ENCODE results near the gene DIP2C.
"Not testable (repeated sequence)": the region's sequence is repeated elsewhere in the genome, so short reads cannot be mapped to it uniquely, and the experiment has no call there.

DIP2C gene

GRCh38 chr10:373526-374309, 315.8 kb downstream of the DIP2C start:
- Mint-ChIP-seq H3K4me1 (peaks cover 12% of the 10 kb centered on the region), H3K9me3 (no peaks in the 10 kb centered on the region), H3K36me3 (peaks cover 7% of the 10 kb centered on the region), H3K4me3 (no peak overlapping the region), H3K27me3 (no peaks in the 10 kb centered on the region), H3K27ac (no peak overlapping the region)

DNA sequence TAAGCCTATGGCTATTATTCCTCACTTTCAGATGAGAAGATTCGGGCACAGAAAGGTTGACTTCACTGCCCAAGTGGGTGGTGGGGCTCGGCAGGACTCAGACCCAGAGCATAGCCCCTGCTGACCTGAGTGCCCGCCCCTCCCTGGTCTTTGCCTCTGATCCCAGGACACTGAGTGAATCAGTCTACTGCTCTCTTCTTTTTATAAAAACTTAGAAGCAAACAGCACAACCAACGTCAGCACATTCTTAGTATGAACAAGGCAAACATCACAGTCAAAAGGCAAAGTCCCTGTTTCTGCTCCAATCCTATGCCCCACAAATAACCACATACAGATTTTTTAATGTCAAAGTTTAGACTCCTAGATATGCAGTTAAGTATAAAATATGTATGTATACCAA, 316.5 kb downstream of the DIP2C start:
- Mint-ChIP-seq H3K27ac (no peak overlapping the region), H3K4me3 (no peak overlapping the region), H3K36me3 (peaks cover 7% of the 10 kb centered on the region), H3K4me1 (peaks cover 12% of the 10 kb centered on the region), H3K27me3 (no peaks in the 10 kb centered on the region), H3K9me3 (no peaks in the 10 kb centered on the region)

GRCh38 chr10:372566-372965, 316.9 kb downstream of the DIP2C start:
- Mint-ChIP-seq H3K4me3 (no peak overlapping the region), H3K27me3 (no peaks in the 10 kb centered on the region), H3K27ac (no peak overlapping the region), H3K36me3 (peaks cover 7% of the 10 kb centered on the region), H3K4me1 (peaks cover 11% of the 10 kb centered on the region), H3K9me3 (no peaks in the 10 kb centered on the region)

- Mint-ChIP-seq H3K27me3 (no peaks in the 10 kb centered on the region), H3K36me3 (peaks cover 7% of the 10 kb centered on the region), H3K27ac (no peak overlapping the region), H3K9me3 (no peaks in the 10 kb centered on the region), H3K4me3 (no peak overlapping the region), H3K4me1 (peaks cover 3% of the 10 kb centered on the region)
Measured at GRCh38 chr10:371515-371914, 318.0 kb downstream of the DIP2C start.

GRCh38 chr10:370449-370825, 319.0 kb downstream of the DIP2C start:
- H3K4me3 Mint-ChIP-seq: no peak overlapping the region

DNA sequence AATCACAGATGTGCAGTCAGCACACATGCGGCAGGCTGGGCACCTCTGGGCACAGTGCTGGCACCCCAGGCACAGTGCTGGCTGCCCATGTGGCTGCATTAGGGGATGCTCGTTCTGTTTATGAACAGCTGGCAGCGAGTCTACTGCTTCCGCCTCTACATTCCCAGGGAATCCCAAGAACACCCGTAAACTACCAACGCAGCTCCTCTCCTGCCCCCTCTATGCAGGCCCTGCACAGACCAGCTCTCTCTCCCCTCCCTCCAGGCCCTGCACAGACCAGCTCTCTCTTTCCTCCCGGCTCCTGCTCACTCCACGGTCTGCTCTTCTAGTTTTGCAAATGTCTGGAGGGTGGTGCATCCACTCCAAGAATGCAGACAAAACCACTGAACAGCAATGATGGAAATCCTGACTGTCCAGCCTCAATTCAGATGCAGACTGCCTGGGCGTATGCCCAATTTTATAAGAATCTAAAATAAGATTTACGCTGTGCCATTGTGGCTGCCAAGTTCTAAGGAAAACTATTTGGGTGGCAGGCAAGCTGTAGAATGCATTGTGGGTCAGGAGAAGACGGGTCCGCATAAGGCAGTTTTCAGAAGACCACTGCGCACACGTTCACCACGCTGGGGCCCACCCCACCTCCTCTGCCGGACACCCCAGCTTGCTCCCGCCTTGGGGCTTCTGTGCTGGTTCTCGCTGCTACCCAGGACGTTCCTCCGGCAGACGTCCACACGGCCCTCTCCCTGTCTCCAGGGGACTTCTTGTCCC, 319.6 kb downstream of the DIP2C start:
- peaks cover 3% of the 10 kb centered on the region for H3K36me3 Mint-ChIP-seq
- H3K4me3 Mint-ChIP-seq: no peak overlapping the region
- H3K27me3 Mint-ChIP-seq: no peaks in the 10 kb centered on the region
- H3K9me3 Mint-ChIP-seq: no peaks in the 10 kb centered on the region
- H3K4me1 Mint-ChIP-seq: peaks cover 3% of the 10 kb centered on the region
- H3K27ac Mint-ChIP-seq: no peak overlapping the region

More at GRCh38 chr10:370449-370825, 319.0 kb downstream of the DIP2C start:
- Mint-ChIP-seq H3K36me3 (peaks cover 5% of the 10 kb centered on the region), H3K4me1 (peaks cover 3% of the 10 kb centered on the region), H3K27me3 (no peaks in the 10 kb centered on the region), H3K9me3 (no peaks in the 10 kb centered on the region), H3K27ac (no peak overlapping the region)

- no peak overlapping the region for H3K4me3 Mint-ChIP-seq
- no peaks in the 10 kb centered on the region for H3K9me3 Mint-ChIP-seq
- H3K4me1 Mint-ChIP-seq: peaks cover 3% of the 10 kb centered on the region
- H3K27ac Mint-ChIP-seq: no peak overlapping the region
- peaks cover 3% of the 10 kb centered on the region for H3K36me3 Mint-ChIP-seq
- no peaks in the 10 kb centered on the region for H3K27me3 Mint-ChIP-seq
Measured at GRCh38 chr10:369221-369683, 320.2 kb downstream of the DIP2C start.

DNA sequence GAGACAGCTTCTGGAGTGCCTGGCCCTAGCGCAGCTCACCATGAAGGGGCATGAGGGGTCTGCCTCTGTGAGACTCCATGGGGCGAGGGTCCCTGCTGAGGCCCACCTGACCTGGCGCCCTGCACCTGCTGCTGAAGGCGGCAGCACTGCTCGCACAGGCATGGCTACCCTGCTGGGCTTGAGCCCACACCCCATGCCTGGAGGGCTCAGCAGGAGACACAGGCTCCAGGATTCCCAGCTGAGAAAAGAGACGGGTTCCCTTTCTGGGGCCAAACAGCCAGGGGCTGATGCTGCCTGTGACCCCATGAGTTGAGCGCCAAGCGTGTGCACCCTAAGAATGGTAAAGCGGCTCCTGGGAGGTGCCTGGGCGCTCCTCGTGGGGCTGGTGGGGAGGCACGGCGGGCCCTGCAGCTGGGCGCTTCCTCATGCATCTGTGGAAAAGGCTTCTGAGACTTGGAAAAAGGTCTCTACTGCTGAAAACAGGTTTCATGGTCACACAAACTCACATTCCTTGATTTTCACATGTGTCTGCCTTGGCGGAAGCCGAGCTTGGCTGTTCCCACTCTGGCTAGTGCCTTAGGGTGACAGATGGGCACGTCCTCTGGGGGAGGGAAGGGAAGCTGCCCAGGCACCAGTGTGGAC, 320.8 kb downstream of the DIP2C start:
- H3K36me3 Mint-ChIP-seq: peaks cover 1% of the 10 kb centered on the region
- no peaks in the 10 kb centered on the region for H3K4me1 Mint-ChIP-seq
- no peaks in the 10 kb centered on the region for H3K9me3 Mint-ChIP-seq
- H3K27ac Mint-ChIP-seq: no peak overlapping the region
- H3K27me3 Mint-ChIP-seq: no peaks in the 10 kb centered on the region
- no peak overlapping the region for H3K4me3 Mint-ChIP-seq

- H3K27ac Mint-ChIP-seq, H3K4me1 Mint-ChIP-seq, H3K36me3 Mint-ChIP-seq, H3K27me3 Mint-ChIP-seq, H3K4me3 Mint-ChIP-seq, H3K9me3 Mint-ChIP-seq: not testable (repeated sequence)
Measured at GRCh38 chr10:368107-368506, 321.4 kb downstream of the DIP2C start.

GRCh38 chr10:367636-368035, 321.8 kb downstream of the DIP2C start:
- no peaks in the 10 kb centered on the region for H3K9me3 Mint-ChIP-seq
- H3K36me3 Mint-ChIP-seq: no peaks in the 10 kb centered on the region
- no peaks in the 10 kb centered on the region for H3K4me1 Mint-ChIP-seq
- no peak overlapping the region for H3K27ac Mint-ChIP-seq
- no peak overlapping the region for H3K4me3 Mint-ChIP-seq
- no peaks in the 10 kb centered on the region for H3K27me3 Mint-ChIP-seq

- no peak overlapping the region for H3K27ac Mint-ChIP-seq
- H3K4me1 Mint-ChIP-seq: no peaks in the 10 kb centered on the region
- H3K9me3 Mint-ChIP-seq: no peaks in the 10 kb centered on the region
- H3K27me3 Mint-ChIP-seq: no peaks in the 10 kb centered on the region
- H3K4me3 Mint-ChIP-seq: no peak overlapping the region
- peaks cover 4% of the 10 kb centered on the region for H3K36me3 Mint-ChIP-seq
Measured at GRCh38 chr10:366186-366585, 323.3 kb downstream of the DIP2C start.

GRCh38 chr10:364267-364775, 325.1 kb downstream of the DIP2C start:
- Mint-ChIP-seq H3K9me3 (no peaks in the 10 kb centered on the region), H3K4me1 (no peaks in the 10 kb centered on the region)

DNA sequence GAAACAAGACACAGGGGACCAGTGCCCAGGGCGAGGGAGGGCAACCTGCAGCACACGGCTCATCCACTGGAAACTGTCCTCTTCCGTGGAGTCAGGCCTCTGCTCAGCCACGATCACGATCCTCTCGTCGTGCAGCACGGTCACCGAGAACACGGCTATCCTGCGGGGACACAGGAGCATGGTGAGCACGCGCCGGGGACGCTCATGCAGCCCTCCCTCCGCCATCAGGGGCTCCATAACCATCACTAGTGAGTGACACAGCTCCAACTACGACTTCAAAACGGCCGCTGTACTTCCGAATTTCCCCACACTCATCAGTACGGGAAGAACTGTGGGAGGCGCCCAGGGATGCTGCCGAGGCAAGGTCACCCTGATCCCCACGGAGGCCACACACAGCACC, 326.3 kb downstream of the DIP2C start:
- Mint-ChIP-seq H3K4me1 (no peaks in the 10 kb centered on the region), H3K4me3 (no peak overlapping the region), H3K27me3 (no peaks in the 10 kb centered on the region), H3K9me3 (no peaks in the 10 kb centered on the region), H3K27ac (no peak overlapping the region), H3K36me3 (peaks cover 4% of the 10 kb centered on the region)

More at GRCh38 chr10:364267-364775, 325.1 kb downstream of the DIP2C start:
- Mint-ChIP-seq H3K36me3 (peaks cover 4% of the 10 kb centered on the region), H3K27ac (no peak overlapping the region), H3K27me3 (no peaks in the 10 kb centered on the region), H3K4me3 (no peak overlapping the region)

DNA sequence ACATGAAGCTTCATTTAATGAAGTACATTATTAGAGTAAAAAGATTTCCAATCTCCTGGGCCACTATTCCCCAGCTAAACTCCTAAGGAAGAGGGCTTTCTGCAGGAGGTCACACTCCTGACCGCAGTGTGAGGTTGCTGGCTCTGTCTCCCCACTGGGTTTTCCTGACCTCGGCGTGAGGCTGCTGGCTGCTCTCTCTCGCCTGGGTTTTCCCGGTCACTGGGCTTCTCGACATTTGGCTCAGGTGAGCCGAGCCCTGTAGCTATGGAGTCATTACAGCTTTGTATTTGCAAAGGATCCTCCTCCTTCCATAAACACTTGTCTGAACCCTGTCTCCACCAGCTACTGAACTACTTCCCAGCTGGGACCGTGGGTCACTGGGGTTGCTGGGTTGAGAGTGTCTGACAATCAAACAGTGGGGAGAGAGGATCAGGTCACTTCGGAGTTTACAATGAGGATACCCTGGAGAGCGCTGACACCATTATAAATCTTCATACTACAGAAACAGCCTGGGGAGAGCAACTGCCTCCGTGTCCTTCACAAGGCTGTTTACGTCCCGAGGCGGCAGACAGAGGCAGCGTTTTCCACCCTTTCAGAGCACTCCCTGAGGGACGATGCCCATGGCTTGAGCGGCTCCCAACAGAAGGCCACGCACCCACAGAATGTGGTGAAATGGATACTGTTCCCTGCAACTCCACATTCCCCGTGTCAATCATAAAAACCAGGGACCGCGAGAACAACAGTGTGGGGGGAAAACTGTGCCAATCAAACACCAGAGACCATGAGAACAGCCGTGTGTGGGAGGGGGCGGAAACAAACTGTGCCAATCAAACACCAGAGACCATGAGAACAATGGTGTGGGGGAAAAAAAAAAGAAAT, 328.0 kb downstream of the DIP2C start:
- Mint-ChIP-seq H3K36me3 (peaks cover 4% of the 10 kb centered on the region), H3K4me3 (no peak overlapping the region), H3K9me3 (no peaks in the 10 kb centered on the region), H3K4me1 (no peaks in the 10 kb centered on the region), H3K27ac (no peak overlapping the region), H3K27me3 (no peaks in the 10 kb centered on the region)

- H3K4me3 Mint-ChIP-seq: no peak overlapping the region
- no peaks in the 10 kb centered on the region for H3K9me3 Mint-ChIP-seq
- H3K4me1 Mint-ChIP-seq: no peaks in the 10 kb centered on the region
- peaks cover 4% of the 10 kb centered on the region for H3K36me3 Mint-ChIP-seq
- no peak overlapping the region for H3K27ac Mint-ChIP-seq
- no peaks in the 10 kb centered on the region for H3K27me3 Mint-ChIP-seq
Measured at GRCh38 chr10:360653-361052, 328.8 kb downstream of the DIP2C start.

Data from activated naive CD4-positive, alpha-beta T cell treated with anti-CD3 and anti-CD28 coated beads, Interleukin-2, amount 50 U/mL, for 24 hours (primary cell).